Hematopoietic multipotent progenitor cell treated with erythropoietin and hydrocortisone succinate and interleukin-3 and kit ligand, for 15 days (in vitro differentiated cells): ENCODE measurements around the gene GLTP.

Source experiments
- DNase-seq: peaks from one replicate; pipeline ENCODE4 v3.0.0-alpha.2; 2015; ENCODE audit warnings: low spot score

Gene GLTP

GRCh38 chr12:109820816-109821381 lies 59.4 kb downstream of the GLTP start:
- DNase-seq = no peak

GRCh38 chr12:109818905-109819500 lies 61.3 kb downstream of the GLTP start:
- DNase-seq = no peak

GRCh38 chr12:109818253-109818652 lies 62.1 kb downstream of the GLTP start:
- no peak for DNase-seq

- DNase-seq = no peak
Measured at GRCh38 chr12:109817627-109818231, 62.6 kb downstream of the GLTP start.

- DNase-seq = no peak
Measured at GRCh38 chr12:109816870-109817269, 63.5 kb downstream of the GLTP start.

GRCh38 chr12:109815757-109816617 lies 64.4 kb downstream of the GLTP start:
- DNase-seq = no peak

- DNase-seq = no peak
Measured at GRCh38 chr12:109815225-109815624, 65.1 kb downstream of the GLTP start.

- DNase-seq = no peak
Measured at GRCh38 chr12:109814600-109815150, 65.7 kb downstream of the GLTP start.

GRCh38 chr12:109813810-109814416 lies 66.4 kb downstream of the GLTP start:
- DNase-seq = no peak

- DNase-seq = no peak
Measured at GRCh38 chr12:109811624-109811995, 68.7 kb downstream of the GLTP start.

- no peak for DNase-seq
Measured at GRCh38 chr12:109810954-109811623, 69.3 kb downstream of the GLTP start.

- DNase-seq = no peak
Measured at GRCh38 chr12:109808876-109809646, 71.3 kb downstream of the GLTP start.

GRCh38 chr12:109807954-109808643 lies 72.2 kb downstream of the GLTP start:
- no peak for DNase-seq

GRCh38 chr12:109804820-109805761 lies 75.2 kb downstream of the GLTP start:
- DNase-seq = peak; percentile 61

- DNase-seq = no peak
Measured at GRCh38 chr12:109803678-109804077, 76.7 kb downstream of the GLTP start.

GRCh38 chr12:109802828-109803227 lies 77.5 kb downstream of the GLTP start:
- no peak for DNase-seq
